ENCODE data around the gene OR6N1.

The OR6N1 gene, protein sequence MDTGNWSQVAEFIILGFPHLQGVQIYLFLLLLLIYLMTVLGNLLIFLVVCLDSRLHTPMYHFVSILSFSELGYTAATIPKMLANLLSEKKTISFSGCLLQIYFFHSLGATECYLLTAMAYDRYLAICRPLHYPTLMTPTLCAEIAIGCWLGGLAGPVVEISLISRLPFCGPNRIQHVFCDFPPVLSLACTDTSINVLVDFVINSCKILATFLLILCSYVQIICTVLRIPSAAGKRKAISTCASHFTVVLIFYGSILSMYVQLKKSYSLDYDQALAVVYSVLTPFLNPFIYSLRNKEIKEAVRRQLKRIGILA

GRCh38 chr1:158771950-158772866 is at the start of gene OR6N1:
TSS of gene OR6N1 (minus strand) at chr1:158772195. CDS start at chr1:158766682, 5,513 bp downstream.
- Mint-ChIP-seq H3K4me1 (no peaks in the 10 kb centered on the region), H3K4me3 (no peak within 1 kb of the TSS), H3K27me3 (peaks cover 8% of the 10 kb centered on the region), H3K27ac (no peak within 1 kb of the TSS), H3K9me3 (no peaks in the 10 kb centered on the region)
- DNase-seq (no peak), ATAC-seq (no peak)

GRCh38 chr1:158821723-158822122 is 49.7 kb upstream of the OR6N1 start:
- Mint-ChIP-seq H3K9me3 (no peaks in the 10 kb centered on the region), H3K27ac (no peak overlapping the region), H3K27me3 (peaks cover 19% of the 10 kb centered on the region), H3K4me1 (peaks cover 10% of the 10 kb centered on the region), H3K4me3 (no peak overlapping the region)
- DNase-seq (no peak), ATAC-seq (no peak)

DNA sequence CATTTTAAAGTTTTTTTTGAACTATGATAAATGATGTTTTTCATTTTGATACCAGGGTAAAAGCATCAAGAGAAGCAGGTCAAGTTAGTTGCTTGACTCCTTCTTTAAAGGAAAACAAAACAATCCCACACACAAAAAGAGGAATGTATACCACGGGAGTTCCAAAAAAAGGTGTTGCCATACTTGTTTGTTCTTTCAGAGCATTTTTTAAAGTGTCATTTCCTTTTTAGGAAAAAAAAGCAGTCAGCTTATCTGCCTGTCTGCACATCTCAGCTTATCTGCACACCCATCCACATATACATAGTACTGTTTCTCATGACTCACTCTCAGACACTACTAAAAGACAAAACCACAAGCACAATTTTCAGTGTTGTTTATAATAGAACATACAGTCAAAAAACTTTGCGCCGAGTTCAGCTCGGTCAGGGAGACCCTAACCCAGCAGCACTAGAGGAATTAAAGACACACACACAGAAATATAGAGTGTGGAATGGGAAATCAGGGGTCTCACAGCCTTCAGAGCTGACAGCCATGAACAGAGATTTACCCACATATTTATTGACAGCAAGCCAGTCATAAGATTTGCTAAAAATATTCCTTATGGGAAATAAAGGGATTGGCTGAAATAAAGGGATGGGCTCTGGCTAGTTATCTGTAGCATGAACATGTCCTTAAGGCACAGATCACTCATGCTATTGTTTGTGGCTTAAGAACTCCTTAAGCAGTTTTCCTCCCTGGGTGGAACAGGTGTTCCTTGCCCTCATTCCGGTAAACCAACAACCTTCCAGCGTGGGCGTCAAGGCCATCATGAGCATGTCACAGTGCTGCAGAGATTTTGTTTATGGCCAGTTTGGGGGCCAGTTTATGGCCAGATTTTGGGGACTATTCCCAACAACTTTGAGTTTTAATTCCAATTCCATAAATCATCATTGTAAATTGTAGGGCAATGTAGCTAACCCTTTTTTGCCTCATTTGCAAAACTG is 47.8 kb upstream of the OR6N1 start:
- Mint-ChIP-seq H3K27me3 (peaks cover 19% of the 10 kb centered on the region), H3K4me1 (peaks cover 10% of the 10 kb centered on the region), H3K27ac (peak overlapping the region in 1 of 2 donors; percentile 21), H3K9me3 (no peaks in the 10 kb centered on the region), H3K4me3 (no peak overlapping the region)
- ATAC-seq (peak; percentile 69), DNase-seq (no peak)

- no peaks in the 10 kb centered on the region for H3K9me3 Mint-ChIP-seq
- H3K4me1 Mint-ChIP-seq, result peaks cover 10% of the 10 kb centered on the region
- H3K27me3 Mint-ChIP-seq, result peaks cover 14% of the 10 kb centered on the region
- ATAC-seq (no peak), DNase-seq (no peak)
- no peak overlapping the region for H3K27ac Mint-ChIP-seq
- no peak overlapping the region for H3K4me3 Mint-ChIP-seq
Observed at GRCh38 chr1:158818975-158819431, 47.0 kb upstream of the OR6N1 start.

DNA sequence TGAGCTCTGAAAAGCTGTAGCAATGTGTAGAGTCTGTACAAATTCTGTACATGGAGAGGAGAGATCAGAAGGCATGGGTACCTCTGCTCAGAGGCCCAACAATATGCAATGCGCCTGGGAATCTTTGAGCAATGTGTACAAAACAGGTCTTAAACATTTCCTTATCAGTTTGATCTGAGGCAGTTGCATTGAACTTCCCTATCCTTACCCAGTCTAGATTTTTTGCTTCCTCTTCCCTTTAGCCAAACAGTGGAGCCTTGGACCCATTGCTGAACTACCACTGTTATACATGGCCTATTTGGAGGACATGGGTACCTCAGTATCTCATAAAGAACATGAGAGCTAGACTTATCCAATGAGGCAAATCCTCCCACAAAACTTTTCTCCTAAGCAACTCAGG is 46.6 kb upstream of the OR6N1 start:
- H3K27ac Mint-ChIP-seq, result no peak overlapping the region
- no peak overlapping the region for H3K4me3 Mint-ChIP-seq
- peaks cover 10% of the 10 kb centered on the region for H3K4me1 Mint-ChIP-seq
- peaks cover 10% of the 10 kb centered on the region for H3K27me3 Mint-ChIP-seq
- ATAC-seq (no peak), DNase-seq (no peak)
- H3K9me3 Mint-ChIP-seq, result no peaks in the 10 kb centered on the region

DNA sequence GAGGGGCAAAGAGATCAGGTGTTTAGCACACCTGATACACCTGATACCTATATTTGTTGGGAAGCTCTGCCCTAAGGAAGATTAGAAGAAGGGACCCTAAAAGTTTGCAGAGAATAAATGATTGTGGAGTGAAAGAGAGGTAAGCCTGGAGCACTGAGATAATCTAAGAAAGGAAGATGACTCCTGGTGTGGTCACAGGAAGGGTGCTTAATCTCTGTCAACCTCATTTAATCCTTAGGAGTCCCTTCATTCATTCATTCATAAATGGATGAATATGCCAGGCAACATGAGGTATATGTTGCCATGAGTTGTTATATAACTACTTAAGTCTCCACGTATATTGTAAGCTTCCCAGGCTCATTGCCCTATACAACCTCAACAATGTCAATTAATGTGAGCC is 43.0 kb upstream of the OR6N1 start:
- DNase-seq (no peak), ATAC-seq (no peak)
- Mint-ChIP-seq H3K4me1 (peaks cover 10% of the 10 kb centered on the region), H3K9me3 (no peaks in the 10 kb centered on the region), H3K4me3 (no peak overlapping the region), H3K27ac (peak overlapping the region in 1 of 2 donors; percentile 23), H3K27me3 (peaks cover 19% of the 10 kb centered on the region)

DNA sequence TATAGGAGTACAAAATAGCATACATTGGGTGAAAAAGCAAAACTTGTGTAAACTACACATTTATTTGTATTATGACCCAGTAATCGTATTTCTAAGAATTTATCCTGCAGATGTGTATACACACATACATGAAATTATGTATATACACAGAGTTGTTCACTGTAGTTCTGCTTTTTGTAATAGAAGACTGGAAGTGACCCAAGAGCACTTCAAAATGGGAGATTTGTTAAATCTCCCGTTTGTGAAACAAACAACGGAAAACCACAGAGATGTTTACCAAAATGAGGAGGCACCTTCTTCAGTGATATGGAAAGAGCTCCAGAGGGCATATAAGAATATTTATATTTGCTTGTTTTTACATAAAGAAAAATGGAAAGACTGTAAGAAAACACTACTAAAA is 41.2 kb upstream of the OR6N1 start:
- no peak for ATAC-seq
- Mint-ChIP-seq H3K4me3 (no peak overlapping the region), H3K27me3 (peaks cover 21% of the 10 kb centered on the region), H3K9me3 (no peaks in the 10 kb centered on the region), H3K27ac (no peak overlapping the region), H3K4me1 (no peaks in the 10 kb centered on the region)
- no peak for DNase-seq

DNA sequence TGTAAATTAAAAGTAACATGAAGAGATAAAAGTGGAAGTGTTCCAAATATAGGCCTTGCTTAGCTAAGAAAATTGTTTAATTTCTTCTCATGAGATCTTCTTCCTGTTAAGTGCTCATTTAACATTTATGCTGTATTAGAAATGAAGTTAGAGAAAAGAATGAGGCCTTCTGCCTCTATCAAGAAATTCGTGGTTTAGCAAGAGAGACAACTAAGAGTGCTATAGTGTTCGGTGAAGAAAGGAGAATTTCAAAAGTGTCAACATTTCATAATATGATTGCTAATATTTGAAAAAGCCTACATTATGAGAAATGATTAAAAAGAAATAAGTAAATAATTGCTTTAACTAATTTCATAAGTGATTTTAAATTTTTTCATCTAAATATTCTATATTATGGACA is 40.3 kb upstream of the OR6N1 start:
- ATAC-seq (no peak), DNase-seq (no peak)
- H3K9me3 Mint-ChIP-seq, result no peaks in the 10 kb centered on the region
- H3K27me3 Mint-ChIP-seq, result peaks cover 21% of the 10 kb centered on the region
- no peaks in the 10 kb centered on the region for H3K4me1 Mint-ChIP-seq
- H3K4me3 Mint-ChIP-seq, result no peak overlapping the region
- H3K27ac Mint-ChIP-seq, result no peak overlapping the region

DNA sequence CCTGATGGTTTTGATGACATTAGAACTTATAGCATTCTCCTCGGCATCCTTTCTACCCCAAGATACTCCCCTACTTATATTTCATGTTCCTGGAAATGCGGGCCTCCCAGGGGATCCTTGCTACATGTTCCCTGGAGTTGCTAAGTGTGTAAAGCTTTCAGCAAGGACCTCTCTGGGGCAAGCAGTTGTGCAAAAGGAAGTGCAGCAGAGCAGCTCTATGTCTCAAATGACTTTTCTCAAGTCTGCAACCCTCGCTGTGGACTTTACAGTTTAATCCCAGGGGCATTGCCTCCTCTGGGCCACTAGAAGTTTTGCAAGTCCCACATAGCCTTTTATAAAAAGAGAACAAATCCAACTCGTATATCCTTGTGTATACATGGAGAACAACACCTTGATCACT is 38.3 kb upstream of the OR6N1 start:
- DNase-seq (no peak), ATAC-seq (no peak)
- Mint-ChIP-seq H3K27ac (no peak overlapping the region), H3K4me3 (no peak overlapping the region), H3K9me3 (no peaks in the 10 kb centered on the region), H3K4me1 (no peaks in the 10 kb centered on the region), H3K27me3 (peaks cover 21% of the 10 kb centered on the region)

DNA sequence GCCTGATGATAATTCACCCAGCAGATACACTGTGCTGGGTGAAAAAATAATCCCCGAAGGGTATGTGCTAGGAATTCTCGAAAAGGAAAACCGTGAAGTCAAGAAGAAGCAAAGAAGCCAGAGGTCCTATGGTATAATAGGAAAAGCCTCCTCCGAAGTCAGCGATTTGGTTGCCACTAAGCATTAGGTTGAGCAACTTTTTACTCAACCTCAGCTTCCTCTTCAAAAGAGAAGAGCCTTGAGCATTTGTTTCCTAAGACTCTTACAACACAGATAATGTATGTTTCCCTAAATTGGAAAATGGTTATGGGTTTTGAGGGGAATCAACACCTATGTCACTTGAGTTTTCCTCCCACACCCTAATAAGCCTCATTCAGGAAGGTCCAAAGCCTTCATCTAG is 37.9 kb upstream of the OR6N1 start:
- no peak overlapping the region for H3K27ac Mint-ChIP-seq
- no peak overlapping the region for H3K4me3 Mint-ChIP-seq
- no peaks in the 10 kb centered on the region for H3K9me3 Mint-ChIP-seq
- no peak for ATAC-seq
- no peak for DNase-seq
- no peaks in the 10 kb centered on the region for H3K4me1 Mint-ChIP-seq
- peaks cover 21% of the 10 kb centered on the region for H3K27me3 Mint-ChIP-seq

- Mint-ChIP-seq H3K27me3 (peaks cover 21% of the 10 kb centered on the region), H3K4me1 (no peaks in the 10 kb centered on the region), H3K4me3 (no peak overlapping the region), H3K9me3 (no peaks in the 10 kb centered on the region), H3K27ac (no peak overlapping the region)
- no peak for ATAC-seq
- no peak for DNase-seq
Observed at GRCh38 chr1:158809256-158809655, 37.3 kb upstream of the OR6N1 start.

GRCh38 chr1:158806916-158807536 is 35.0 kb upstream of the OR6N1 start:
- no peaks in the 10 kb centered on the region for H3K4me1 Mint-ChIP-seq

GRCh38 chr1:158803678-158804077 is 31.7 kb upstream of the OR6N1 start:
- Mint-ChIP-seq H3K27ac (no peak overlapping the region), H3K27me3 (peaks cover 39% of the 10 kb centered on the region), H3K9me3 (no peaks in the 10 kb centered on the region), H3K4me1 (no peaks in the 10 kb centered on the region), H3K4me3 (no peak overlapping the region)
- no peak for DNase-seq
- no peak for ATAC-seq

More at GRCh38 chr1:158806916-158807536, 35.0 kb upstream of the OR6N1 start:
- Mint-ChIP-seq H3K27ac (no peak overlapping the region), H3K9me3 (no peaks in the 10 kb centered on the region), H3K4me3 (no peak overlapping the region), H3K27me3 (peaks cover 42% of the 10 kb centered on the region)
- DNase-seq (no peak), ATAC-seq (no peak)

- Mint-ChIP-seq H3K27ac (no peak overlapping the region), H3K4me1 (no peaks in the 10 kb centered on the region), H3K9me3 (no peaks in the 10 kb centered on the region), H3K4me3 (no peak overlapping the region), H3K27me3 (peaks cover 47% of the 10 kb centered on the region)
- ATAC-seq (no peak), DNase-seq (no peak)
Observed at GRCh38 chr1:158801396-158801795, 29.4 kb upstream of the OR6N1 start.

DNA sequence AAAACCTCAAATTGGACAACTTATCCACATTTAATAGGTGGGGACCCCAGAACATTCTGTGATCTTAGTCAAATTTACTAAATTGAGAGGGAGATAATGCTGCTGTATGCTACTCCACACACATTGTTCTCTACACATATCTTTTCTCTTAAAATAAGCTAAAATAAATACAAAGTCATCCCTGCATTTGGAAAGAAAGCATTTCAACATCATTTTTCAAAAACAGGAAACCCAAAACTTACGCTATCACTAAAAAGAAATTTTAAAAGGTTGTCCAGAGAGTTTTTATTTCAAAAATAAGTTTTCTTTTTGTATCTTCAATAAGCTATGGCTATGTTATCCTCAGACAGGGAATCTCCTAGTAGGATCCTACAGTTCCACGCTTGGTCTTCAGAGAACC is 28.5 kb upstream of the OR6N1 start:
- H3K4me3 Mint-ChIP-seq, result no peak overlapping the region
- ATAC-seq, result no peak
- no peaks in the 10 kb centered on the region for H3K4me1 Mint-ChIP-seq
- H3K27me3 Mint-ChIP-seq, result peaks cover 53% of the 10 kb centered on the region
- DNase-seq, result no peak
- no peak overlapping the region for H3K27ac Mint-ChIP-seq
- H3K9me3 Mint-ChIP-seq, result no peaks in the 10 kb centered on the region

All from stimulated activated naive CD8-positive, alpha-beta T cell treated with anti-CD3 and anti-CD28 coated beads, Interleukin-15, amount 100 ng/mL, for 72 hours (primary cell).